NCI-H526 (cell line): ENCODE measurements around the gene GABBR2.
A peak's percentile ranks its signal among the peaks of the same experiment; 100 is the strongest.

Experiments used
- DNase-seq, 2 experiments: peaks; one replicate each; lab custom pipeline; 2025; lab: John Stamatoyannopoulos, UW

Gene GABBR2

GRCh38 chr9:98634685-98635336, 73.9 kb downstream of the GABBR2 start:
- DNase-seq = no peak

- DNase-seq = no peak
Observed at GRCh38 chr9:98632839-98633238, 75.9 kb downstream of the GABBR2 start.

- DNase-seq = no peak
Observed at GRCh38 chr9:98627296-98627695, 81.4 kb downstream of the GABBR2 start.

GRCh38 chr9:98625728-98626127, 83.0 kb downstream of the GABBR2 start:
- DNase-seq = no peak

- DNase-seq = no peak
Observed at GRCh38 chr9:98619788-98620187, 88.9 kb downstream of the GABBR2 start.

GRCh38 chr9:98615633-98616032, 93.1 kb downstream of the GABBR2 start:
- DNase-seq = no peak

- DNase-seq = no peak
Observed at GRCh38 chr9:98614941-98615340, 93.8 kb downstream of the GABBR2 start.

GRCh38 chr9:98612061-98612752, 96.5 kb downstream of the GABBR2 start:
- DNase-seq = no peak

GRCh38 chr9:98611319-98611718, 97.4 kb downstream of the GABBR2 start:
- DNase-seq = no peak

- DNase-seq = no peak
Observed at GRCh38 chr9:98610711-98611110, 98.0 kb downstream of the GABBR2 start.

GRCh38 chr9:98610211-98610610, 98.5 kb downstream of the GABBR2 start:
- DNase-seq = no peak

GRCh38 chr9:98609646-98610045, 99.1 kb downstream of the GABBR2 start:
- DNase-seq = no peak

- no peak for DNase-seq
Observed at GRCh38 chr9:98607787-98608186, 100.9 kb downstream of the GABBR2 start.

- no peak for DNase-seq
Observed at GRCh38 chr9:98607152-98607551, 101.6 kb downstream of the GABBR2 start.

- no peak for DNase-seq
Observed at GRCh38 chr9:98606730-98607129, 102.0 kb downstream of the GABBR2 start.

- no peak for DNase-seq
Observed at GRCh38 chr9:98605116-98605515, 103.6 kb downstream of the GABBR2 start.

- DNase-seq = no peak
Observed at GRCh38 chr9:98603821-98604383, 104.8 kb downstream of the GABBR2 start.

GRCh38 chr9:98602839-98603500, 105.8 kb downstream of the GABBR2 start:
- DNase-seq = no peak

- peak in 1 of 2 experiments; percentile 1 for DNase-seq
Observed at GRCh38 chr9:98600631-98601030, 108.1 kb downstream of the GABBR2 start.

GRCh38 chr9:98599566-98600216, 109.0 kb downstream of the GABBR2 start:
- no peak for DNase-seq

- no peak for DNase-seq
Observed at GRCh38 chr9:98598861-98599260, 109.9 kb downstream of the GABBR2 start.

GRCh38 chr9:98597236-98597771, 111.4 kb downstream of the GABBR2 start:
- no peak for DNase-seq
